Astrocyte (in vitro differentiated cells and primary cell): ENCODE data around the gene CPAMD8.

ENCODE experiments used
- CTCF ChIP-seq: IDR thresholded peaks from 2 replicates; pipeline ENCODE4 v1.5.1; 2011; ENCODE audit warnings: low read depth, mild to moderate bottlenecking, inconsistent platforms, low read length, moderate library complexity; ENCODE audit not compliant: insufficient read depth
- EZH2 ChIP-seq: IDR thresholded peaks from 2 replicates; pipeline ENCODE4 v1.6.1; 2012; ENCODE audit warnings: mild to moderate bottlenecking, low read length, inconsistent platforms; ENCODE audit not compliant: insufficient read depth

DNA sequence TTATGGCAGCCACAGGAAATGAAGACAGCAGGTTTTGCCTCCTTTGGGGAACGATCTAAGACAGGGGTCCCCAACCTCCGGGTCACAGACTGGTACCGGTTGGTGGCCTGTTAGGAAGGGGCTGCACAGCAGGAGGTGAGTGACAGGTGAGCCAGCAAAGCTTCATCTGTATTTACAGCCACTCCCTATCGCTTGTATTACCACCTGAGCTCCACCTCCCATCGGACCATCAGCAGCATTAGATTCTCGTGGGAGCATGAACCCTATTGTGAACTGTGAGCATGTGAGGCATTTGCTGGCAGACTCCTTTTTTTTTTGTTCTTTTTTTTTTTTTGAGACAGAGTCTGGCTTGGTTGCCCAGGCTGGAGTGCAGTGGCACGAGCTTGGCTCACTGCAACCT, 115.6 kb downstream of the CPAMD8 start:
- TF ChIP-seq CTCF (no peak), EZH2 (no peak)
